Upper lobe of left lung (tissue), 6 donors: ENCODE measurements around the gene MCM5. TPM values are rescaled to one million over a fixed set of nuclear protein-coding genes. Genes with fewer than 3 reads are reported as not detected.

ENCODE experiments used
- ATAC-seq, 2 donors: fragments of 200-7000 bp; cut with Tn5 transposase; one replicate each; pipeline ENCODE4 v1.9.1; 2022; ENCODE audit warnings: mild to moderate bottlenecking in 2 of 2, moderate library complexity in 2 of 2; ENCODE audit not compliant: low FRiP score in 2 of 2
- DNase-seq, 2 donors: peaks; one replicate each; pipeline ENCODE4 v3.0.0-alpha.2; 2019 to 2020
- H3K27ac ChIP-seq, 4 donors: fragments of 200-600 bp; sonication (generic); one replicate each; pipeline ENCODE4 v1.5.1; 2016 to 2019
- H3K27me3 ChIP-seq, 4 donors: fragments of 200-600 bp; sonication (generic); one replicate each; pipeline ENCODE4 v1.5.1; 2017 to 2019
- H3K36me3 ChIP-seq, 4 donors: fragments of 200-600 bp; sonication (generic); one replicate each; pipeline ENCODE4 v1.5.1; 2016 to 2019
- H3K4me1 ChIP-seq, 4 donors: fragments of 200-600 bp; sonication (generic); one replicate each; pipeline ENCODE4 v1.5.1; 2018 to 2019
- H3K4me3 ChIP-seq, 4 donors: fragments of 200-600 bp; sonication (generic); one replicate each; pipeline ENCODE4 v1.5.1; 2017 to 2019; ENCODE audit warnings: mild to moderate bottlenecking in 2 of 4, moderate library complexity in 1 of 4
- H3K9me3 ChIP-seq, 4 donors: fragments of 200-600 bp; sonication (generic); one replicate each; pipeline ENCODE4 v1.5.1; 2018 to 2019
- CTCF ChIP-seq, 6 experiments: fragments of 450-650 bp in 4 of 6; fragments of 200-600 bp in 2 of 6; sonication (generic) in 2 of 6; IDR thresholded peaks; one replicate each; pipeline ENCODE4 v1.5.1; 2016 to 2019; ENCODE audit warnings: antibody characterized with exemption in 6 of 6
- EP300 ChIP-seq, 4 donors: sonication (generic); formaldehyde crosslinking; IDR thresholded peaks; one replicate each; pipeline ENCODE4 v1.5.1; 2017; ENCODE audit warnings: antibody characterized with exemption in 4 of 4, control low read depth in 2 of 4
- POLR2A ChIP-seq, 4 donors: fragments of 450-650 bp; IDR thresholded peaks; one replicate each; pipeline ENCODE4 v1.5.1; 2016 to 2017; ENCODE audit warnings: antibody characterized with exemption in 4 of 4, mild to moderate bottlenecking in 2 of 4
- POLR2AphosphoS5 ChIP-seq, 2 donors: sonication (generic); formaldehyde crosslinking; IDR thresholded peaks; one replicate each; pipeline ENCODE4 v1.5.1; 2017; ENCODE audit warnings: antibody characterized with exemption in 2 of 2
- WGBS, 2 donors: methylation state at CpG; one replicate each; pipeline ENCODE4 v1.1.5; 2017 to 2018; 5-methylcytosine and 5-hydroxymethylcytosine counted together
- total RNA-seq, 6 donors: library from RNA; depleted of rRNA in 4 of 6; stranded (reverse); fragments of >200 nt in 4 of 6; gene quantifications; one replicate each; pipeline versions ENCODE4 v1.1.0 to v1.2.1, GENCODE V29; 2016 to 2021
- donor health status: DM: no; HTN: no; CAD: no; lungs with moderate emphysema.
- donor health status: DM: no; HTN: yes; CAD: no; lungs with severe emphysema.

Gene MCM5
- total RNA-seq, 6 donors from 2014 or later: 9.8 to 34.4 (median 20.2) TPM

- no peak for TF ChIP-seq POLR2A (IDR thresholded peaks at IDR 0.05)
- no peak for TF ChIP-seq EP300 (IDR thresholded peaks at IDR 0.05)
- ATAC-seq: no peak
- H3K4me3 ChIP-seq: no peak overlapping the region
- no peaks in the 10 kb centered on the region for H3K27me3 ChIP-seq
- no peaks in the 10 kb centered on the region for H3K36me3 ChIP-seq
- peaks cover 10 to 26% (median 19%) of the 10 kb centered on the region in 4 donors for H3K4me1 ChIP-seq
- 81 to 85% methylated on average over 7 of the region's 7 CpGs for WGBS, 2 donors
- no peaks in the 10 kb centered on the region for H3K9me3 ChIP-seq
- H3K27ac ChIP-seq: peak overlapping the region in 3 of 4 donors; percentile 60 to 81 (median 75)
- DNase-seq: no peak
Measured at GRCh38 chr22:35451592-35451991, 51.7 kb downstream of the MCM5 start.

GRCh38 chr22:35452351-35452781 lies 52.4 kb downstream of the MCM5 start:
- H3K9me3 ChIP-seq: no peaks in the 10 kb centered on the region
- peak; percentile 45 to 90 for ATAC-seq
- no peaks in the 10 kb centered on the region for H3K36me3 ChIP-seq
- H3K27ac ChIP-seq: peak overlapping the region; percentile 60 to 81 (median 76)
- 79 to 81% methylated on average over 14 to 15 of the region's 15 CpGs for WGBS, 2 donors
- no peak for TF ChIP-seq EP300 (IDR thresholded peaks at IDR 0.05)
- no peaks in the 10 kb centered on the region for H3K27me3 ChIP-seq
- H3K4me3 ChIP-seq: no peak overlapping the region
- peaks cover 10 to 26% (median 19%) of the 10 kb centered on the region in 4 donors for H3K4me1 ChIP-seq
- DNase-seq: peak; percentile 43 to 86

GRCh38 chr22:35452810-35453743 lies 53.1 kb downstream of the MCM5 start:
- peaks cover 7 to 20% (median 14%) of the 10 kb centered on the region in 4 donors for H3K4me1 ChIP-seq
- TF ChIP-seq CTCF (IDR thresholded peaks at IDR 0.05): no peak
- no peak for TF ChIP-seq EP300 (IDR thresholded peaks at IDR 0.05)
- TF ChIP-seq POLR2A (IDR thresholded peaks at IDR 0.05): no peak
- TF ChIP-seq POLR2AphosphoS5 (IDR thresholded peaks at IDR 0.05): no peak
- ATAC-seq: no peak
- no peaks in the 10 kb centered on the region for H3K36me3 ChIP-seq
- H3K9me3 ChIP-seq: no peaks in the 10 kb centered on the region
- H3K4me3 ChIP-seq: no peak overlapping the region
- H3K27me3 ChIP-seq: no peaks in the 10 kb centered on the region
- DNase-seq: no peak
- peak overlapping the region; percentile 60 to 81 (median 76) for H3K27ac ChIP-seq
- WGBS, 2 donors: 55 to 87% methylated on average over 9 to 13 of the region's 13 CpGs

GRCh38 chr22:35454416-35455054 lies 54.6 kb downstream of the MCM5 start:
- 57 to 76% methylated on average over 1 to 9 of the region's 9 CpGs for WGBS, 2 donors
- Histone ChIP-seq H3K4me3 (no peak overlapping the region), H3K27me3 (no peaks in the 10 kb centered on the region), H3K9me3 (no peaks in the 10 kb centered on the region), H3K36me3 (no peaks in the 10 kb centered on the region), H3K27ac (no peak overlapping the region), H3K4me1 (peaks cover 4 to 18% (median 11%) of the 10 kb centered on the region in 4 donors)
- ATAC-seq (no peak), DNase-seq (no peak)
- no peak for TF ChIP-seq POLR2A (IDR thresholded peaks at IDR 0.05)
- TF ChIP-seq CTCF (IDR thresholded peaks at IDR 0.05): peak in 2 of 6 experiments; percentile 15 to 30
- no peak for TF ChIP-seq EP300 (IDR thresholded peaks at IDR 0.05)
- TF ChIP-seq POLR2AphosphoS5 (IDR thresholded peaks at IDR 0.05): no peak

- ATAC-seq: no peak
- no peaks in the 10 kb centered on the region for H3K9me3 ChIP-seq
- H3K4me1 ChIP-seq: peaks cover 4 to 18% (median 11%) of the 10 kb centered on the region in 4 donors
- H3K36me3 ChIP-seq: no peaks in the 10 kb centered on the region
- H3K4me3 ChIP-seq: no peak overlapping the region
- TF ChIP-seq POLR2A (IDR thresholded peaks at IDR 0.05) (no peak), POLR2AphosphoS5 (IDR thresholded peaks at IDR 0.05) (no peak), EP300 (IDR thresholded peaks at IDR 0.05) (no peak), CTCF (IDR thresholded peaks at IDR 0.05) (no peak)
- DNase-seq: no peak
- WGBS, 2 donors: 88 to 90% methylated on average over 5 of the region's 5 CpGs
- no peaks in the 10 kb centered on the region for H3K27me3 ChIP-seq
- H3K27ac ChIP-seq: no peak overlapping the region
Measured at GRCh38 chr22:35455529-35455928, 55.6 kb downstream of the MCM5 start.
